ENCODE measurements around the gene CCL11. TPM values are rescaled to one million over a fixed set of nuclear protein-coding genes. Genes with fewer than 3 reads are reported as not detected.

Gene CCL11
- total RNA-seq, 2 donors from 2014 or later = not detected

GRCh38 chr17:34312080-34312479 is 26.5 kb downstream of the CCL11 start:
- Histone ChIP-seq H3K27ac (no peak overlapping the region), H3K27me3 (replicated peaks; ENCODE audit: insufficient read depth) (no peaks in the 10 kb centered on the region), H3K9me3 (no peaks in the 10 kb centered on the region), H3K4me1 (ENCODE audit: control insufficient read depth in 1 of 2, low read depth in 2 of 2) (peaks cover 12 to 26% of the 10 kb centered on the region in 2 donors), H3K36me3 (no peaks in the 10 kb centered on the region), H3K4me3 (no peak overlapping the region)
- no peak for ATAC-seq (ENCODE audit: insufficient number of reproducible peaks, low FRiP score, low read depth)
- no peak for TF ChIP-seq CTCF (IDR thresholded peaks at IDR 0.05)
- no peak for DNase-seq (ENCODE audit: low spot score)

GRCh38 chr17:34313164-34313563 is 27.6 kb downstream of the CCL11 start:
- Histone ChIP-seq H3K27ac (no peak overlapping the region), H3K4me3 (no peak overlapping the region), H3K27me3 (replicated peaks; ENCODE audit: insufficient read depth) (no peaks in the 10 kb centered on the region), H3K4me1 (ENCODE audit: control insufficient read depth in 1 of 2, low read depth in 2 of 2) (peaks cover 12 to 18% of the 10 kb centered on the region in 2 donors), H3K36me3 (no peaks in the 10 kb centered on the region), H3K9me3 (no peaks in the 10 kb centered on the region)
- ATAC-seq (ENCODE audit: insufficient number of reproducible peaks, low FRiP score, low read depth) (no peak), DNase-seq (ENCODE audit: low spot score) (no peak)
- no peak for TF ChIP-seq CTCF (IDR thresholded peaks at IDR 0.05)

- H3K27me3 ChIP-seq (replicated peaks; ENCODE audit: insufficient read depth) = no peaks in the 10 kb centered on the region
- no peaks in the 10 kb centered on the region for H3K36me3 ChIP-seq
- no peak for DNase-seq (ENCODE audit: low spot score)
- peak overlapping the region; percentile 2 for H3K4me3 ChIP-seq
- peak overlapping the region in 1 of 2 donors; percentile 43 for H3K27ac ChIP-seq
- ATAC-seq (ENCODE audit: insufficient number of reproducible peaks, low FRiP score, low read depth) = no peak
- peaks cover 12 to 20% of the 10 kb centered on the region in 2 donors for H3K4me1 ChIP-seq (ENCODE audit: control insufficient read depth in 1 of 2, low read depth in 2 of 2)
- H3K9me3 ChIP-seq = no peaks in the 10 kb centered on the region
- no peak for TF ChIP-seq CTCF (IDR thresholded peaks at IDR 0.05)
These were observed 28.7 kb downstream of the CCL11 start for GRCh38 chr17:34314279-34314678.

- no peaks in the 10 kb centered on the region for H3K9me3 ChIP-seq
- ATAC-seq (ENCODE audit: insufficient number of reproducible peaks, low FRiP score, low read depth) (no peak), DNase-seq (ENCODE audit: low spot score) (no peak)
- no peaks in the 10 kb centered on the region for H3K27me3 ChIP-seq (replicated peaks; ENCODE audit: insufficient read depth)
- no peak for TF ChIP-seq CTCF (IDR thresholded peaks at IDR 0.05)
- H3K4me3 ChIP-seq = no peak overlapping the region
- peaks cover 12 to 40% of the 10 kb centered on the region in 2 donors for H3K4me1 ChIP-seq (ENCODE audit: control insufficient read depth in 1 of 2, low read depth in 2 of 2)
- no peaks in the 10 kb centered on the region for H3K36me3 ChIP-seq
- H3K27ac ChIP-seq = no peak overlapping the region
These were observed 32.9 kb downstream of the CCL11 start for GRCh38 chr17:34318474-34318873.

GRCh38 chr17:34319039-34319483 is 33.5 kb downstream of the CCL11 start, which contains the start of gene CCL8:
TSS of gene CCL8 (plus strand) at chr17:34319435. CDS start at chr17:34319502, 67 bp downstream.
- Histone ChIP-seq H3K27me3 (replicated peaks; ENCODE audit: insufficient read depth) (no peaks in the 10 kb centered on the region), H3K27ac (peak within 1 kb of the TSS in 1 of 2 donors; percentile 35), H3K36me3 (no peaks in the 10 kb centered on the region), H3K4me1 (ENCODE audit: control insufficient read depth in 1 of 2, low read depth in 2 of 2) (peaks cover 8 to 34% of the 10 kb centered on the region in 2 donors), H3K4me3 (no peak within 1 kb of the TSS), H3K9me3 (no peaks in the 10 kb centered on the region)
- no peak for TF ChIP-seq CTCF (IDR thresholded peaks at IDR 0.05)
- DNase-seq (ENCODE audit: low spot score) (no peak), ATAC-seq (ENCODE audit: insufficient number of reproducible peaks, low FRiP score, low read depth) (no peak)
